ENCODE data around the gene SALL1.

- TF ChIP-seq CTCF (IDR thresholded peaks at IDR 0.05; ENCODE audit: poor library complexity, severe bottlenecking) (no peak), POLR2AphosphoS5 (IDR thresholded peaks at IDR 0.05) (no peak), MXI1 (conservative IDR thresholded peaks at IDR 0.05; ENCODE audit: poor library complexity, severe bottlenecking) (no peak), REST (IDR thresholded peaks at IDR 0.05; ENCODE audit: borderline replicate concordance) (no peak), RAD21 (conservative IDR thresholded peaks at IDR 0.05) (no peak), EZH2 (IDR thresholded peaks at IDR 0.05; ENCODE audit: borderline replicate concordance, insufficient read depth, low read length, poor library complexity, severe bottlenecking) (no peak)
These were observed 10.5 kb upstream of the SALL1 start for GRCh38 chr16:51161440-51162195.

Measured in neural cell (in vitro differentiated cells).